ENCODE data around the gene DAPK3. TPM values are rescaled to one million over a fixed set of nuclear protein-coding genes. Genes with fewer than 3 reads are reported as not detected.

DAPK3 gene
- total RNA-seq: 62.6 TPM

GRCh38 chr19:3970808-3971598 lies at the start of gene DAPK3:
Gene DAPK3 (minus strand): TSS chr19:3971099. CDS start chr19:3969735, 1,364 bp downstream.

GRCh38 chr19:4007021-4007835 lies 36.3 kb upstream of the DAPK3 start, which contains the start of gene PIAS4:
Gene PIAS4 (plus strand): TSS chr19:4007736. CDS start chr19:4007761, 25 bp downstream.

GRCh38 chr19:3984908-3985642 lies 14.2 kb upstream of the DAPK3 start, which contains the start of gene EEF2:
Gene EEF2 (minus strand): TSS chr19:3985463. CDS start chr19:3985380, 83 bp downstream.

GRCh38 chr19:3932931-3933810 lies 37.7 kb downstream of the DAPK3 start, which contains the start of gene NMRK2:
Gene NMRK2 (plus strand): TSS chr19:3933069. CDS start chr19:3933672, 603 bp downstream.

Small RNAs within 50 kb of the gene (small RNA-seq; reads per million reads assigned to genes)
- gene RN7SL202P (ENCODE audit: low replicate concordance): not detected
- 6.8 reads per million, percentile 88 among the genes with 10 or more reads in this experiment for gene SNORD37 (ENCODE audit: low replicate concordance)

Other genes starting within 250 kb of the DAPK3 start
- 25.4 TPM for gene APBA3, start 209.4 kb downstream of the DAPK3 start, total RNA-seq
- gene MRPL54, start 208.4 kb downstream of the DAPK3 start, total RNA-seq: 14.7 TPM
- gene RAX2, start 198.9 kb downstream of the DAPK3 start, total RNA-seq: not detected
- 19.7 TPM for gene MATK, start 184.7 kb downstream of the DAPK3 start, total RNA-seq
- gene ZFR2, start 102.1 kb downstream of the DAPK3 start, total RNA-seq: 15.0 TPM
- gene ATCAY, start 90.4 kb downstream of the DAPK3 start, total RNA-seq: 109 TPM
- not detected for gene NMRK2, start 38.0 kb downstream of the DAPK3 start, total RNA-seq
- 1,934 TPM for gene EEF2, start 14.4 kb upstream of the DAPK3 start, total RNA-seq
- 29.7 TPM for gene PIAS4, start 36.6 kb upstream of the DAPK3 start, total RNA-seq
- 3.4 TPM for gene ZBTB7A, start 95.8 kb upstream of the DAPK3 start, total RNA-seq
- 65.1 TPM for gene MAP2K2, start 153.0 kb upstream of the DAPK3 start, total RNA-seq
- gene CREB3L3, start 182.5 kb upstream of the DAPK3 start, total RNA-seq: not detected
- 13.1 TPM for gene SIRT6, start 211.5 kb upstream of the DAPK3 start, total RNA-seq
- gene ANKRD24, start 211.6 kb upstream of the DAPK3 start, total RNA-seq: 14.7 TPM